Measurements from ENCODE around the gene DGUOK.

DNA sequence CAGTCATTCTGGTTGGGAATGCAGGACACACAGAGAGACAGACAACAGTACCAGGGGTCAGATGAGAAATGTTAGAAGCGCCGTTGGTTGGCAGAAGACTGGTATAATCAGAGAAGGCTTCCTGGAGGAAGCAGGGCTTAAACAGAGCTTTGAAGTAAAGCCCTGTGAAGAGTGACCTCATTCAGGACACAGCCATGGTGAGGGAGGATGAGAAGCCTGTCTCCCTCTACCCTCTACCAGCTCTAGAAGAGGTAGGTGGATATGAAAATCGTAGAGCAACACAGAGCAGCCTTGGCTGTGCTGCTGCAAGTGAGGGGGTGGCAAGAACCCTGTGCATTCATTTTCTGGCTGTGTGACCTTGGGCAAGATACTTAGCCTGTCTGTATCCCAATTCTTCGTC, 72.3 kb downstream of the DGUOK start:
- TF ChIP-seq EZH2 (IDR thresholded peaks at IDR 0.05; ENCODE audit: low read length) (no peak), CTCF (optimal IDR thresholded peaks at IDR 0.05 in 1 of 3, IDR thresholded peaks at IDR 0.05 in 1 of 3, conservative IDR thresholded peaks at IDR 0.05 in 1 of 3; ENCODE audit: extremely low read depth in 1 of 3, insufficient read depth in 2 of 3, low read length in 3 of 3) (no peak)
